Kidney capillary endothelial cell (primary cell): ENCODE data around the gene CNOT6L.
"Not testable (repeated sequence)": the region's sequence is repeated elsewhere in the genome, so short reads cannot be mapped to it uniquely, and the experiment has no call there.

Experiments
- DNase-seq: peaks from one replicate; pipeline ENCODE4 v3.0.0-alpha.2; 2018; ENCODE audit warnings: low spot score

The CNOT6L gene

GRCh38 chr4:77818602-77819403 lies at the start of gene CNOT6L:
CNOT6L (minus strand) TSS chr4:77819368; CDS start chr4:77819308, 60 bp downstream.
- DNase-seq: peak; percentile 44

GRCh38 chr4:77865259-77865658 lies 46.1 kb upstream of the CNOT6L start:
- no peak for DNase-seq

- DNase-seq: not testable (repeated sequence)
Observed at GRCh38 chr4:77863341-77863740, 44.2 kb upstream of the CNOT6L start.

GRCh38 chr4:77862478-77863216 lies 43.5 kb upstream of the CNOT6L start, which contains the start of gene MRPL1:
MRPL1 (plus strand) TSS chr4:77862830; CDS start chr4:77862849, 19 bp downstream.
- peak; percentile 86 for DNase-seq

GRCh38 chr4:77861495-77861894 lies 42.3 kb upstream of the CNOT6L start:
- no peak for DNase-seq

- no peak for DNase-seq
Observed at GRCh38 chr4:77859256-77859655, 40.1 kb upstream of the CNOT6L start.

- DNase-seq: no peak
Observed at GRCh38 chr4:77856152-77856551, 37.0 kb upstream of the CNOT6L start.

GRCh38 chr4:77854431-77855111 lies 35.4 kb upstream of the CNOT6L start:
- DNase-seq: peak; percentile 78

- no peak for DNase-seq
Observed at GRCh38 chr4:77852892-77853495, 33.8 kb upstream of the CNOT6L start.

GRCh38 chr4:77849278-77849965 lies 30.3 kb upstream of the CNOT6L start:
- no peak for DNase-seq

GRCh38 chr4:77848508-77848907 lies 29.3 kb upstream of the CNOT6L start:
- DNase-seq: no peak

- no peak for DNase-seq
Observed at GRCh38 chr4:77845929-77846328, 26.8 kb upstream of the CNOT6L start.

GRCh38 chr4:77845400-77845799 lies 26.2 kb upstream of the CNOT6L start:
- DNase-seq: peak; percentile 29

GRCh38 chr4:77844363-77844762 lies 25.2 kb upstream of the CNOT6L start:
- no peak for DNase-seq

GRCh38 chr4:77843628-77844027 lies 24.5 kb upstream of the CNOT6L start:
- DNase-seq: no peak

- DNase-seq: no peak
Observed at GRCh38 chr4:77834403-77834802, 15.2 kb upstream of the CNOT6L start.

- no peak for DNase-seq
Observed at GRCh38 chr4:77833126-77833724, 14.1 kb upstream of the CNOT6L start.

- DNase-seq: no peak
Observed at GRCh38 chr4:77827343-77827742, 8.2 kb upstream of the CNOT6L start.

- no peak for DNase-seq
Observed at GRCh38 chr4:77826275-77826674, 7.1 kb upstream of the CNOT6L start.

GRCh38 chr4:77821775-77822174 lies 2.6 kb upstream of the CNOT6L start:
- peak; percentile 85 for DNase-seq
